HepG2 (cell line): Measurements from ENCODE around the gene TMED6. TPM values are rescaled to one million over a fixed set of nuclear protein-coding genes. Genes with fewer than 3 reads are reported as not detected.

Experiments
- MAF1 ChIP-seq: sonication (generic); formaldehyde crosslinking; IDR thresholded peaks from 2 replicates; pipeline ENCODE4 v1.5.0; 2020; ENCODE audit warnings: missing genetic modification reagents, borderline replicate concordance
- MTF1 ChIP-seq: sonication (generic); formaldehyde crosslinking; IDR thresholded peaks from 2 replicates; pipeline ENCODE4 v1.5.0; 2020; ENCODE audit warnings: missing genetic modification reagents
- MXI1 ChIP-seq: IDR thresholded peaks from 3 replicates; pipeline ENCODE4 v1.6.1; 2012; ENCODE audit warnings: low read depth, low read length, inconsistent platforms, borderline replicate concordance
- POLR2A ChIP-seq, 2 experiments: IDR thresholded peaks; 2 replicates each; pipeline ENCODE4 v1.6.1; 2011; ENCODE audit warnings: low read depth in 2 of 2, low read length in 2 of 2, mild to moderate bottlenecking in 1 of 2, moderate library complexity in 1 of 2; ENCODE audit not compliant: insufficient read depth in 1 of 2
- SALL1 ChIP-seq: sonication (generic); formaldehyde crosslinking; IDR thresholded peaks from 2 replicates; pipeline ENCODE4 v1.8.0; 2022; ENCODE audit warnings: mild to moderate bottlenecking, missing genetic modification reagents
- TBX2 ChIP-seq: sonication (generic); formaldehyde crosslinking; IDR thresholded peaks from 2 replicates; pipeline ENCODE4 v1.5.0; 2020; ENCODE audit warnings: missing genetic modification reagents, mild to moderate bottlenecking, borderline replicate concordance
- ZC3H13 ChIP-seq: sonication (generic); formaldehyde crosslinking; IDR thresholded peaks from 2 replicates; pipeline ENCODE4 v1.8.1; 2023; ENCODE audit warnings: mild to moderate bottlenecking, missing genetic modification reagents, moderate library complexity
- ZNF253 ChIP-seq: sonication (generic); formaldehyde crosslinking; IDR thresholded peaks from 2 replicates; pipeline ENCODE4 v1.8.0; 2022; ENCODE audit warnings: mild to moderate bottlenecking, missing genetic modification reagents, borderline replicate concordance
- ZSCAN31 ChIP-seq: sonication (generic); formaldehyde crosslinking; IDR thresholded peaks from 2 replicates; pipeline ENCODE4 v1.5.0; 2020; ENCODE audit warnings: low read depth, mild to moderate bottlenecking, missing genetic modification reagents
- polyA plus RNA-seq, 8 experiments: library from polyadenylated mRNA; depleted of rRNA in 3 of 8; stranded (reverse) in 7 of 8; unstranded in 1 of 8; fragments of >200 nt; fragmentation: Illumina TruSeq in 4 of 8; extraction: Trizol in 4 of 8; gene quantifications; 2 replicates each; pipeline versions ENCODE4 v1.2.1 to v1.2.3, GENCODE V29; 2011 to 2016; ENCODE audit warnings: low read depth in 4 of 8, missing spikeins in 1 of 8, mixed read lengths in 1 of 8; ENCODE audit not compliant: insufficient read depth in 1 of 8
- total RNA-seq, 5 experiments: library from RNA; depleted of rRNA; stranded (reverse); fragments of >200 nt; fragmentation: Illumina TruSeq; extraction: Trizol; gene quantifications; 2 replicates each; pipeline ENCODE4 v1.2.3, GENCODE V29; 2016; ENCODE audit warnings: low read depth in 1 of 5
- TF ChIP-seq, protein P1 (sequence below): IDR thresholded peaks from 2 replicates; pipeline ENCODE4 v1.6.1; 2016; ENCODE audit warnings: mild to moderate bottlenecking
- TF ChIP-seq, protein P2 (sequence below): sonication (generic); formaldehyde crosslinking; IDR thresholded peaks from 2 replicates; pipeline ENCODE4 v1.5.0; 2020; ENCODE audit warnings: missing genetic modification reagents
- TF ChIP-seq, protein P3 (sequence below): sonication (generic); formaldehyde crosslinking; IDR thresholded peaks from 2 replicates; pipeline ENCODE4 v1.8.0; 2022; ENCODE audit warnings: low read depth, missing genetic modification reagents

TMED6 gene
- total and polyA plus RNA-seq, 2 of the 13 experiments (the other 11 are each of a cell fraction or from before 2014, with no cell fraction given) = 9.8 to 14.4 TPM

DNA sequence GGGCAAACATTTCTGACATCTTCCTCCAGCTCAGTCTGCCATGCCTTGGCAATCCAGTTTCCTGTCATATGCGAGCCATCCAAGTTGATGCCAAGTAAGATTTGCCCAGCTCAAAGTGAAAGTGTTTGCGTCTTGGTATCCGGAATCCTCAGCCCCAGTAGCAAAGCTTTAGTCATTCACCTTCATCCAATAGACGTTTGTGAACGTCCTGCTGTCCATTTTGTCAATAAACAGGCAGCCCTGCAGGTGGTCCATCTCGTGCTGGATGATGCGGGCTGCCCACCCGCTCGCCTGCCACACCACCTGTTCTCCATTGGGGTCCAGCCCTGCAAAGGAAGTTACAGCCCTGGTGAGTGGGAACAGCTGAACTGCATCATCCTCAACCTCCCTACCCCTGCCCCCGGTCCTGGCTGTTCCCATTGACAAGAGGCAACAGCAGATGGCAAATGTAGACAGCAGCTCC lies 22.7 kb downstream of the TMED6 start (continued):
- peak; percentile 22; the same call in 1 of the 2 replicates for TF ChIP-seq TBX2 (CRISPR knock-in tag)
- TF ChIP-seq MXI1 = 0 out of 3 replicates have a peak, but pooled peaks have one; percentile 28
- TF ChIP-seq ZC3H13 (CRISPR knock-in tag) = peak; percentile 77; the same call in 1 of the 2 replicates
- no peak for TF ChIP-seq MTF1 (CRISPR knock-in tag)
- TF ChIP-seq, protein P1, sequence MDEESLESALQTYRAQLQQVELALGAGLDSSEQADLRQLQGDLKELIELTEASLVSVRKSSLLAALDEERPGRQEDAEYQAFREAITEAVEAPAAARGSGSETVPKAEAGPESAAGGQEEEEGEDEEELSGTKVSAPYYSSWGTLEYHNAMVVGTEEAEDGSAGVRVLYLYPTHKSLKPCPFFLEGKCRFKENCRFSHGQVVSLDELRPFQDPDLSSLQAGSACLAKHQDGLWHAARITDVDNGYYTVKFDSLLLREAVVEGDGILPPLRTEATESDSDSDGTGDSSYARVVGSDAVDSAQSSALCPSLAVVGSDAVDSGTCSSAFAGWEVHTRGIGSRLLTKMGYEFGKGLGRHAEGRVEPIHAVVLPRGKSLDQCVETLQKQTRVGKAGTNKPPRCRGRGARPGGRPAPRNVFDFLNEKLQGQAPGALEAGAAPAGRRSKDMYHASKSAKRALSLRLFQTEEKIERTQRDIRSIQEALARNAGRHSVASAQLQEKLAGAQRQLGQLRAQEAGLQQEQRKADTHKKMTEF (CRISPR knock-in tag) = 0 out of 2 replicates have a peak, but pooled peaks have one; percentile 37
- 0 out of 2 replicates have a peak, but pooled peaks have one; percentile 27 for TF ChIP-seq ZSCAN31 (CRISPR knock-in tag)
- TF ChIP-seq POLR2A (IDR thresholded peaks at IDR 0.05; ENCODE audit: insufficient read depth in 1 of 2, low read depth in 2 of 2, low read length in 2 of 2) = 0 out of 4 replicates have a peak, but pooled peaks of 1 of the 2 experiments have one; percentile 3
- TF ChIP-seq, protein P2, sequence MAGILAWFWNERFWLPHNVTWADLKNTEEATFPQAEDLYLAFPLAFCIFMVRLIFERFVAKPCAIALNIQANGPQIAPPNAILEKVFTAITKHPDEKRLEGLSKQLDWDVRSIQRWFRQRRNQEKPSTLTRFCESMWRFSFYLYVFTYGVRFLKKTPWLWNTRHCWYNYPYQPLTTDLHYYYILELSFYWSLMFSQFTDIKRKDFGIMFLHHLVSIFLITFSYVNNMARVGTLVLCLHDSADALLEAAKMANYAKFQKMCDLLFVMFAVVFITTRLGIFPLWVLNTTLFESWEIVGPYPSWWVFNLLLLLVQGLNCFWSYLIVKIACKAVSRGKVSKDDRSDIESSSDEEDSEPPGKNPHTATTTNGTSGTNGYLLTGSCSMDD (CRISPR knock-in tag) = no peak
- TF ChIP-seq MAF1 (CRISPR knock-in tag) = 0 out of 2 replicates have a peak, but pooled peaks have one; percentile 25
- TF ChIP-seq, protein P3, sequence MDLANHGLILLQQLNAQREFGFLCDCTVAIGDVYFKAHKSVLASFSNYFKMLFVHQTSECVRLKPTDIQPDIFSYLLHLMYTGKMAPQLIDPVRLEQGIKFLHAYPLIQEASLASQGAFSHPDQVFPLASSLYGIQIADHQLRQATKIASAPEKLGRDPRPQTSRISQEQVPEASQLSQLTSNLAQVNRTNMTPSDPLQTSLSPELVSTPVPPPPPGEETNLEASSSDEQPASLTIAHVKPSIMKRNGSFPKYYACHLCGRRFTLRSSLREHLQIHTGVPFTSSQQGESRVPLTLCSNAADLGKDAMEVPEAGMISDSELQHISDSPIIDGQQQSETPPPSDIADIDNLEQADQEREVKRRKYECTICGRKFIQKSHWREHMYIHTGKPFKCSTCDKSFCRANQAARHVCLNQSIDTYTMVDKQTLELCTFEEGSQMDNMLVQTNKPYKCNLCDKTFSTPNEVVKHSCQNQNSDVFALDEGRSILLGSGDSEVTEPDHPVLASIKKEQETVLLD = no peak
- peak; percentile 21; the same call in 1 of the 2 replicates for TF ChIP-seq ZNF253
- TF ChIP-seq SALL1 (CRISPR knock-in tag) = peak; percentile 19; the same call in 1 of the 2 replicates
